SK-N-SH (cell line): ENCODE results near the gene NMT2.

Experiments used
- CHD2 ChIP-seq: fragments of 150-350 bp; IDR thresholded peaks from 2 replicates; pipeline ENCODE4 v1.6.1; 2018; ENCODE audit warnings: low read length; ENCODE audit not compliant: partially characterized antibody
- ELF1 ChIP-seq: IDR thresholded peaks from 2 replicates; pipeline ENCODE4 v1.4.0; 2012
- EP300 ChIP-seq, 2 experiments: IDR thresholded peaks; 2 replicates each; pipeline versions ENCODE4 v1.4.0 to v1.6.1; 2012; ENCODE audit warnings: borderline replicate concordance in 1 of 2, low read depth in 1 of 2, low read length in 1 of 2
- GATA2 ChIP-seq: sonication (generic); formaldehyde crosslinking; IDR thresholded peaks from 2 replicates; pipeline ENCODE4 v1.5.0; 2020; ENCODE audit warnings: mild to moderate bottlenecking, missing genetic modification reagents

DNA sequence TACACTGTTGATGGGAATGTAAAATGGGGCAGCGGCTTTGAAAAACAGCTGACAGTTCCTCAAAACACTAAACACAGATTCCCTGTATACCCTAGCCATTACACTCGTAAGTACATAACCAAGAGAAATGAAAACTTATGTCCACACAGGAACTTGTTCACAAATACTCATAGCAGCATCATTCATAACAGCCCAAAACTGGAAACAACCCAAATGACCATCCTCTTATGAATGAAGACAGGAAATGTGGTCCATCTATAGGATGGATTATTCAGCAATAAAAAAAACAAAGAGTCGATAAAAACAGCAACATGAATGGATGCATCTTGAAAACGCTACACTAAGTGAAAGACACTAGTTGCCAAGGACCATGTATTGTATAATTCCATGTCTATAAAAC is 23.7 kb downstream of the NMT2 start:
- TF ChIP-seq CHD2 (no peak), EP300 (IDR thresholded peaks at IDR 0.05; ENCODE audit: borderline replicate concordance in 1 of 2, low read depth in 1 of 2, low read length in 1 of 2) (no peak), GATA2 (CRISPR knock-in tag) (no peak), ELF1 (no peak)
